GM20000 (cell line): ENCODE measurements around the gene CUL4A.

Experiments
- DNase-seq: peaks from one replicate; pipeline ENCODE4 v3.0.0; 2012; ENCODE audit warnings: low spot score
- CTCF ChIP-seq: IDR thresholded peaks from 2 replicates; pipeline ENCODE4 v1.5.1; 2012; ENCODE audit warnings: mild to moderate bottlenecking, control low read depth; ENCODE audit errors: extremely low read depth, missing control alignments

CUL4A gene

GRCh38 chr13:113192279-113192678 lies 17.1 kb upstream of the CUL4A start:
- no peak for DNase-seq
- no peak for TF ChIP-seq CTCF

GRCh38 chr13:113192902-113193301 lies 16.5 kb upstream of the CUL4A start:
- TF ChIP-seq CTCF, result no peak
- DNase-seq, result no peak

- no peak for DNase-seq
- no peak for TF ChIP-seq CTCF
Observed at GRCh38 chr13:113195360-113195759, 14.1 kb upstream of the CUL4A start.

GRCh38 chr13:113196970-113197737 lies 12.3 kb upstream of the CUL4A start:
- TF ChIP-seq CTCF, result no peak
- no peak for DNase-seq

DNA sequence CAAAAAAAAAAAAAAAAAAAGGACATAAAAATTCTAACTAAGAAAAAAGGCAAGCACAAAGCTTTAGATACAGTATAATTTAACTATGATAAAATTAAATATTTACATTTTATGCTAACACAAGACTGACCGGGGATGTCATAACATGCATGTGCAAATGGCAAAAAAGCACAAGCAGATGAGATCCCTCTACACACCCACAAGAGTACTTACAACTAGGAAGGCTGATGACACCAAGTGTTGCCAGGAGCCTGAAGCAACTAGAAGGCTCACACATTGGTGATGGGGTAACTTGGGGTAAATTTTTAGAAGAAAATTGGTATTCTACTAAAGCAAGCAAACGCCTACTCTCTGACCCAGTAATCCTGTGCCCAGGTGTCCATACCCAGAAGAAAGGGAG lies 7.6 kb upstream of the CUL4A start:
- no peak for DNase-seq

DNA sequence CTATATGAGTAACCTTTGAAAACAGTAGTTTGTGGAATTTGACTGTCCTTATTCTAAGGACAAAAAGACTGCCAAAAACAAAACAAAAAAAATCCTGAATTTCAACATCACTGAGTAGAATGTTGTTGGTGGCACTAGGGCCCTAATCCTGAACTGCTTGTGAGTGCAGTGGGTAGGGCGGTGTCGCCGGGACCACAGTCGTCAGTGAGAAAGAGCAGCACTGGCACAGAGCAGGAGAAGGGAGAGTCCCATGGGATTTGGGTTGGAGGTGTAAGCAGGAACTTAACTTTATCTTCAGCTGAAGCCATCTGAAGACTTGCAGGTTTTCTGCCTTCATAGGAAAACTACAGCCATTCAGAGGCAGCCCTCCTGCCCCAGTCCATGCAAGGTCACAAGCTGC lies 6.5 kb upstream of the CUL4A start:
- no peak for DNase-seq
- no peak for TF ChIP-seq CTCF

More for the DNA sequence above, 7.6 kb upstream of the CUL4A start:
- no peak for TF ChIP-seq CTCF

GRCh38 chr13:113203507-113204377 lies 5.7 kb upstream of the CUL4A start:
- no peak for TF ChIP-seq CTCF
- DNase-seq, result no peak
